SU-DHL-6 (cell line): ENCODE results near the gene DENND2A.

Experiments used
- H2AFZ ChIP-seq: fragments of 200-600 bp; sonication (generic); 2 replicates; pipeline ENCODE4 v1.6.1; 2014; ENCODE audit warnings: low read depth, mild to moderate bottlenecking, moderate library complexity, mixed read lengths, antibody characterized with exemption, low read length; ENCODE audit not compliant: severe bottlenecking
- H3F3A ChIP-seq: fragments of 200-600 bp; shearing (Covaris generic); 2 replicates; pipeline ENCODE4 v1.6.0; 2016; ENCODE audit warnings: antibody characterized with exemption, mild to moderate bottlenecking; ENCODE audit not compliant: insufficient read depth
- H3K27ac ChIP-seq: fragments of 200-600 bp; sonication (generic); 2 replicates; pipeline ENCODE4 v1.5.1; 2016; ENCODE audit warnings: low read depth, mild to moderate bottlenecking, low read length, moderate library complexity, mixed read lengths
- H3K27me3 ChIP-seq: fragments of 200-600 bp; sonication (generic), shearing (Covaris generic); 2 replicates; pipeline ENCODE4 v1.6.0; 2014; ENCODE audit warnings: mild to moderate bottlenecking, low read length
- H3K36me3 ChIP-seq: fragments of 200-600 bp; sonication (generic); 2 replicates; pipeline ENCODE4 v1.6.1; 2014; ENCODE audit warnings: mild to moderate bottlenecking, low read length, mixed read lengths
- H3K4me2 ChIP-seq: fragments of 300-600, 200-600 bp; shearing (Covaris generic), sonication (generic); 2 replicates; pipeline ENCODE4 v1.6.0; 2014; ENCODE audit warnings: low read length, low read depth, mild to moderate bottlenecking; ENCODE audit not compliant: poor library complexity, severe bottlenecking
- H3K4me3 ChIP-seq: fragments of 200-600 bp; sonication (generic); 2 replicates; pipeline ENCODE4 v1.5.1; 2014; ENCODE audit warnings: antibody characterized with exemption, low read length, mild to moderate bottlenecking, mixed read lengths; ENCODE audit not compliant: insufficient read depth, poor library complexity, severe bottlenecking
- H3K79me2 ChIP-seq: fragments of 200-600 bp; sonication (generic); 2 replicates; pipeline ENCODE4 v1.6.1; 2014; ENCODE audit warnings: mild to moderate bottlenecking, low read length, moderate library complexity; ENCODE audit not compliant: insufficient read depth
- H3K9ac ChIP-seq: fragments of 200-600 bp; sonication (generic); 2 replicates; pipeline ENCODE4 v1.7.0; 2014; ENCODE audit warnings: mild to moderate bottlenecking, low read length
- H3K9me2 ChIP-seq: fragments of 200-600 bp; sonication (generic); replicated peaks from 2 replicates; pipeline ENCODE4 v1.6.1; 2014; ENCODE audit warnings: low read length; ENCODE audit not compliant: insufficient read depth
- H3K9me3 ChIP-seq: fragments of 200-600 bp; sonication (generic); 2 replicates; pipeline ENCODE4 v1.6.1; 2014; ENCODE audit warnings: low read length, mixed read lengths; ENCODE audit not compliant: insufficient read depth
- H4K20me1 ChIP-seq: fragments of 200-600 bp; sonication (generic); 2 replicates; pipeline ENCODE4 v1.6.1; 2014; ENCODE audit warnings: low read depth, mild to moderate bottlenecking, antibody characterized with exemption, low read length, moderate library complexity, mixed read lengths
- CTCF ChIP-seq: fragments of 200-600 bp; sonication (generic); IDR thresholded peaks from one replicate; pipeline ENCODE4 v1.5.1; 2017; ENCODE audit warnings: antibody characterized with exemption, mild to moderate bottlenecking, low read length, moderate library complexity; ENCODE audit not compliant: insufficient read depth, poor library complexity, severe bottlenecking
- EZH2phosphoT487 ChIP-seq: fragments of 200-600 bp; sonication (generic), shearing (Covaris generic); conservative IDR thresholded peaks from 2 replicates; pipeline ENCODE4 v1.6.1; 2018; ENCODE audit warnings: mild to moderate bottlenecking, antibody characterized with exemption, low read length, moderate library complexity, mixed read lengths

DENND2A gene

GRCh38 chr7:140640727-140641523 lies at the start of gene DENND2A:
TSS of gene DENND2A (minus strand) at chr7:140640813. CDS start at chr7:140602397, 38,416 bp downstream.
- no peaks in the 10 kb centered on the region for H3K27me3 ChIP-seq
- no peak within 1 kb of the TSS for H3K4me2 ChIP-seq
- H3K27ac ChIP-seq = no peak within 1 kb of the TSS
- no peaks in the 10 kb centered on the region for H3F3A ChIP-seq
- no peaks in the 10 kb centered on the region for H3K36me3 ChIP-seq
- no peak within 1 kb of the TSS for H3K4me3 ChIP-seq
- H2AFZ ChIP-seq = no peak within 1 kb of the TSS
- no peaks in the 10 kb centered on the region for H3K79me2 ChIP-seq
- TF ChIP-seq EZH2phosphoT487 (no peak), CTCF (no peak)
- H4K20me1 ChIP-seq = no peaks in the 10 kb centered on the region
- H3K9ac ChIP-seq = no peak within 1 kb of the TSS
- H3K9me3 ChIP-seq = no peaks in the 10 kb centered on the region
- no peaks in the 10 kb centered on the region for H3K9me2 ChIP-seq

GRCh38 chr7:140689199-140690152 lies 48.9 kb upstream of the DENND2A start:
- no peaks in the 10 kb centered on the region for H3K27me3 ChIP-seq
- H3K4me2 ChIP-seq = no peak overlapping the region
- no peaks in the 10 kb centered on the region for H3K9me3 ChIP-seq
- H3K9ac ChIP-seq = no peak overlapping the region
- no peaks in the 10 kb centered on the region for H3K79me2 ChIP-seq
- no peaks in the 10 kb centered on the region for H3K9me2 ChIP-seq
- H3F3A ChIP-seq = no peaks in the 10 kb centered on the region
- no peaks in the 10 kb centered on the region; the same call in 1 of the 2 replicates for H3K36me3 ChIP-seq
- no peaks in the 10 kb centered on the region for H4K20me1 ChIP-seq
- H3K27ac ChIP-seq = no peak overlapping the region
- no peak overlapping the region for H2AFZ ChIP-seq
- TF ChIP-seq EZH2phosphoT487 = no peak
- no peak for TF ChIP-seq CTCF
- H3K4me3 ChIP-seq = no peak overlapping the region

- Histone ChIP-seq H2AFZ (no peak overlapping the region), H3F3A (no peaks in the 10 kb centered on the region), H3K9ac (no peak overlapping the region), H4K20me1 (no peaks in the 10 kb centered on the region), H3K4me2 (no peak overlapping the region), H3K79me2 (no peaks in the 10 kb centered on the region), H3K36me3 (no peaks in the 10 kb centered on the region; the same call in 1 of the 2 replicates), H3K9me2 (no peaks in the 10 kb centered on the region), H3K27ac (no peak overlapping the region), H3K9me3 (no peaks in the 10 kb centered on the region), H3K27me3 (no peaks in the 10 kb centered on the region), H3K4me3 (no peak overlapping the region)
- TF ChIP-seq EZH2phosphoT487 (no peak), CTCF (no peak)
Observed at GRCh38 chr7:140688341-140688740, 47.7 kb upstream of the DENND2A start.
